Tibial artery (tissue), 4 donors: ENCODE data around the gene APCDD1L.

ENCODE experiments used
- DNase-seq, 2 donors: peaks; one replicate each; pipeline ENCODE4 v3.0.0-alpha.2; 2019
- H3K27ac ChIP-seq, 2 donors: fragments of 200-600 bp; sonication (generic) in 1 of 2; 1 replicate in 1 of 2; 2 replicates in 1 of 2; pipeline ENCODE4 v1.5.1; 2018 to 2019; ENCODE audit warnings: mild to moderate bottlenecking in 1 of 2
- H3K27me3 ChIP-seq, 2 donors: fragments of 200-600 bp; sonication (generic) in 1 of 2; one replicate each; pipeline versions ENCODE4 v1.5.1 to v1.6.0; 2016 to 2019
- H3K36me3 ChIP-seq, 3 donors: fragments of 200-600 bp; sonication (generic) in 2 of 3; one replicate each; pipeline ENCODE4 v1.5.1; 2016 to 2019; ENCODE audit warnings: mild to moderate bottlenecking in 2 of 3
- H3K4me1 ChIP-seq, 4 donors: fragments of 200-600 bp; sonication (generic) in 2 of 4; 1 replicate in 3 of 4; 2 replicates in 1 of 4; pipeline ENCODE4 v1.5.1; 2016 to 2019
- H3K4me3 ChIP-seq, 2 donors: fragments of 200-600 bp; sonication (generic) in 1 of 2; 1 replicate in 1 of 2; 2 replicates in 1 of 2; pipeline ENCODE4 v1.5.1; 2018 to 2019; ENCODE audit warnings: mild to moderate bottlenecking in 2 of 2
- H3K9me3 ChIP-seq, 3 donors: fragments of 200-600 bp; sonication (generic) in 1 of 3; one replicate each; pipeline ENCODE4 v1.5.1; 2016 to 2019
- intact Hi-C: fragments of 100-400 bp; cut with DNase I; formaldehyde crosslinking; loops from one replicate; pipeline ENCODE4 v1.15.0; 2023; ENCODE audit warnings: low total_unique reads
- TF ChIP-seq, protein P1 (sequence below), 2 experiments: fragments of 200-600 bp in 1 of 2; fragments of 450-650 bp in 1 of 2; IDR thresholded peaks; one replicate each; pipeline ENCODE4 v1.5.1; 2017 to 2019; ENCODE audit warnings: antibody characterized with exemption in 2 of 2, mild to moderate bottlenecking in 1 of 2, moderate library complexity in 1 of 2

APCDD1L gene

DNA sequence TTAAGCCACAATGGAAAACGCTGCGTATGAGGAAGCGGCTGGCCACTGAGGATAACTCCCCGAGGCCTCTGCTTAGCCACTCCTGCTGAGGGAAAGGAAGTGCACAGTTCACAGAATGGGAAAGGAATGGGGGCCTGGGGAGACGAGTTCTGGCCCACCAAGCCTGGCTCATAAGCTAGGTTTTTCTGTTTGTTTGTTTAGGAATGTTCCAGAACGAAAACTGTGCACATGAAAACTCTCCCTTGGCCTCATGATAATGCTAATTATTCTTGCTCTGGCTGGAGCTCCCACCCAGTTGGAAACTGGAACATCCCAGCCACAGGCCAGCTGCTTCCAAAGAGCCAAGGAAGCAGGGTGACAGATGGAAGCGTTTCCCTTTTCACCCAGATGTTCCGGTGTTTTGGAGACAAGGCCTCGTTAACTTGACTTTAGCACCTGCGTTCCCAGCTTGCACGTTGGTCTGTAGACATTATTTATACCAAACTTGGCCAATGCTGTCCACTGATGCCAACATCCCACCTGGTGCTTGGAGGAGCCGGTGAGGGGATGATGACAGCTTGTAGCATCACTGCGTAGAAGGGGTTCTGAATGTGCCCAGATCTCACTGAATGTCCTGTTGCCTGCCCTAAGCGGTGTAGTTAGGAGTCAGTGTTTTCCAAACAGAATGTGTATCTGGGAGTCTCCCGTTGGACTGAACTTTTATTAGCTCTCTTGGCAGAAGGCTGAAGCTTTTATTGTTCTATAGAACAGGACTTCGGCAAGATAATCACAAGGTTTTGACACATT lies 34.5 kb downstream of the APCDD1L start:
- H3K4me1 ChIP-seq, result no peaks in the 10 kb centered on the region
- DNase-seq, result no peak
- H3K27ac ChIP-seq, result no peak overlapping the region
- H3K27me3 ChIP-seq, result no peaks in the 10 kb centered on the region
- TF ChIP-seq, protein P1, sequence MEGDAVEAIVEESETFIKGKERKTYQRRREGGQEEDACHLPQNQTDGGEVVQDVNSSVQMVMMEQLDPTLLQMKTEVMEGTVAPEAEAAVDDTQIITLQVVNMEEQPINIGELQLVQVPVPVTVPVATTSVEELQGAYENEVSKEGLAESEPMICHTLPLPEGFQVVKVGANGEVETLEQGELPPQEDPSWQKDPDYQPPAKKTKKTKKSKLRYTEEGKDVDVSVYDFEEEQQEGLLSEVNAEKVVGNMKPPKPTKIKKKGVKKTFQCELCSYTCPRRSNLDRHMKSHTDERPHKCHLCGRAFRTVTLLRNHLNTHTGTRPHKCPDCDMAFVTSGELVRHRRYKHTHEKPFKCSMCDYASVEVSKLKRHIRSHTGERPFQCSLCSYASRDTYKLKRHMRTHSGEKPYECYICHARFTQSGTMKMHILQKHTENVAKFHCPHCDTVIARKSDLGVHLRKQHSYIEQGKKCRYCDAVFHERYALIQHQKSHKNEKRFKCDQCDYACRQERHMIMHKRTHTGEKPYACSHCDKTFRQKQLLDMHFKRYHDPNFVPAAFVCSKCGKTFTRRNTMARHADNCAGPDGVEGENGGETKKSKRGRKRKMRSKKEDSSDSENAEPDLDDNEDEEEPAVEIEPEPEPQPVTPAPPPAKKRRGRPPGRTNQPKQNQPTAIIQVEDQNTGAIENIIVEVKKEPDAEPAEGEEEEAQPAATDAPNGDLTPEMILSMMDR (IDR thresholded peaks at IDR 0.05), result no peak
- no peak overlapping the region for H3K4me3 ChIP-seq
- intact Hi-C loops, result no loop called here
- H3K36me3 ChIP-seq, result no peaks in the 10 kb centered on the region
- H3K9me3 ChIP-seq, result peaks cover 0 to 19% (median 17%) of the 10 kb centered on the region in 3 donors

DNA sequence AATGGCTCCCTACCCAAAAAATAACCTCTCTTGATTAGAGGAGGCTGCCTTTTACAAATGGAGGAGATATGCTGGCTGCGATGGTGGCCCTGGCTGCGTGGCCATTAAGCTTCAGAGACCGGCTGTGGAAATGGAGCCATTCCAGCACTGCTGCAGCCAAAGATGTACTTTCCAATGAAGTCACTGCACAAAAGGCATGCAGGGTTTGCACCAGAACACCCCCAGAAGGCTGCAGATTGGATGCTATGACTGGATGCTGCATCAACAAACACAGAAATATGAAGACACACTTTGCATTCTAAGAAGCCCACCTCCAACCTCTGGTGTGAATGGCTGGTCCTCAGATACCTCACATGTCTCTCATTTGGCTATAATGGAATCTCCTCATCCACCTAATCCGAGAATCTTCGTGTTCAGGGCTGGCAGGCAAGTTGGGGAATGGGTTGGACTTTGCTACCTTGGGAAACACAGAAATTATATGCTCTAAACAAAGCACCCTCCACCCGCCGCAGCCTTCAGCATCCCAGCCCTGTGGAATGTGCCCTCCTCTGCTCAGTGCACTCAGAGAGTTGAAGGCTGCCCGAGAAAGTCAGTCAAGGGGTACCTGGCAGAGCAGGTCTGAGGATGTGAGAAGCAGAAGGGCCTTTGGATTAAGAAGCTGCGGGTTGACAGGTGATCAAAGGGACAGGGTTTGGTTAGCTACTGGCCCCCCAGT lies 35.3 kb downstream of the APCDD1L start:
- peaks cover 0 to 13% (median 11%) of the 10 kb centered on the region in 3 donors for H3K9me3 ChIP-seq
- no peak overlapping the region for H3K4me3 ChIP-seq
- intact Hi-C loops, result no loop called here
- H3K36me3 ChIP-seq, result no peaks in the 10 kb centered on the region
- H3K4me1 ChIP-seq, result no peaks in the 10 kb centered on the region
- DNase-seq, result no peak
- TF ChIP-seq, protein P1 (IDR thresholded peaks at IDR 0.05), result no peak
- no peak overlapping the region for H3K27ac ChIP-seq
- no peaks in the 10 kb centered on the region for H3K27me3 ChIP-seq

DNA sequence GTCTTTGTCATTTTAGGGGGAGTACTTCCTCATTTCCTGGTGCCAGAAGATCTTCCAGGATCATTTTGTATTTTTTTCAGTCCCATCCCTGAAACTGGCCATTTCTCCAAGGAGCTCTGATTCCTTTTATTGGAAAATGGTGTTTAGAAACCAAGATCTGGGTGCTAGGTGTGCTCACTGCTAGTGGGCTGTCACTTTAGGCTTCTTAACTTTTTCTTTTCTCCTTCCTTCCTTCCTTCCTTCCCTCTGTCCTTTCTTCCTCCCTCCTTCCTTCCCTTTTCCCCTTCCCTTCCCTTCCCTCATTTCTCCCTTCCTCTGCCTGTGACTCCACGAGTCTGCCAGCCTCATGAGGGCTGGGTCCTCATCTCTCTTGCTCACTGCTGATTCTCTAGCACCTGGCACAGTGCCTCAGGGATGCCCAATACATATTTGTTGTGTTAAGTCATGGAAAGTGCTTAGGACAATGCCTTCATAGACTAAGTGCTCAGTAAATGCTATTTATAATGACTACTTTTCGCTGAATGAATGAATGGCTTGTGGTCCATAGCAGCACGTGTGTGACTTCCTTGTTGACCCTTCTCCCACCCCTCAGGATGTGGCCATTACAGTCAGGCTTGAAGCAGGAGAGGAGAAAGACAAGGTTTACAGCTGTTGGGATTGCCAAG lies 36.9 kb downstream of the APCDD1L start:
- Histone ChIP-seq H3K27me3 (no peaks in the 10 kb centered on the region), H3K4me1 (no peaks in the 10 kb centered on the region), H3K4me3 (no peak overlapping the region), H3K36me3 (no peaks in the 10 kb centered on the region), H3K9me3 (peaks cover 0 to 13% (median 11%) of the 10 kb centered on the region in 3 donors), H3K27ac (no peak overlapping the region)
- TF ChIP-seq, protein P1 (IDR thresholded peaks at IDR 0.05), result no peak
- DNase-seq, result no peak
- intact Hi-C loops, result no loop called here

DNA sequence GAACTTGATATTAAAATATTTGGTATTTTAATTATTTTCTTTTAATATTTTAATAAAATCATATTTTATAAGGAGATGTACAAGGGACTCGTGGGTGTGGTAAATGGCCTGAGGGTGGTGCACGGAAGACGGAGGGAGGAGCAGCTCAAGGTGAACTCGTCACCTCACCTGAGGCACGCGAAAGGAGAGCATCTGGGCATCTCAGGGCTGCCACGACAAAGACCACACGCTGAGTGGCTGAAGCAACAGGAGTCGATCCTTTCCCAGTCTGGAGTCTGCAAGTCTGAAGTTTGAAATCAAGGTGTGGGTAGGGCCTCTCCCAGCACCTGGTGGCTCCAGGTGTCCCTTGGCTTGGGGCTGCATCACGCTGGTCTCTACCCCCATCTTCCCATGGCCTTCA lies 39.7 kb downstream of the APCDD1L start:
- Histone ChIP-seq H3K36me3 (no peaks in the 10 kb centered on the region), H3K9me3 (peaks cover 0 to 13% (median 11%) of the 10 kb centered on the region in 3 donors), H3K27ac (no peak overlapping the region), H3K4me3 (no peak overlapping the region), H3K4me1 (no peaks in the 10 kb centered on the region), H3K27me3 (no peaks in the 10 kb centered on the region)
- intact Hi-C loops, result no loop called here
- no peak for DNase-seq
- TF ChIP-seq, protein P1 (IDR thresholded peaks at IDR 0.05), result no peak

DNA sequence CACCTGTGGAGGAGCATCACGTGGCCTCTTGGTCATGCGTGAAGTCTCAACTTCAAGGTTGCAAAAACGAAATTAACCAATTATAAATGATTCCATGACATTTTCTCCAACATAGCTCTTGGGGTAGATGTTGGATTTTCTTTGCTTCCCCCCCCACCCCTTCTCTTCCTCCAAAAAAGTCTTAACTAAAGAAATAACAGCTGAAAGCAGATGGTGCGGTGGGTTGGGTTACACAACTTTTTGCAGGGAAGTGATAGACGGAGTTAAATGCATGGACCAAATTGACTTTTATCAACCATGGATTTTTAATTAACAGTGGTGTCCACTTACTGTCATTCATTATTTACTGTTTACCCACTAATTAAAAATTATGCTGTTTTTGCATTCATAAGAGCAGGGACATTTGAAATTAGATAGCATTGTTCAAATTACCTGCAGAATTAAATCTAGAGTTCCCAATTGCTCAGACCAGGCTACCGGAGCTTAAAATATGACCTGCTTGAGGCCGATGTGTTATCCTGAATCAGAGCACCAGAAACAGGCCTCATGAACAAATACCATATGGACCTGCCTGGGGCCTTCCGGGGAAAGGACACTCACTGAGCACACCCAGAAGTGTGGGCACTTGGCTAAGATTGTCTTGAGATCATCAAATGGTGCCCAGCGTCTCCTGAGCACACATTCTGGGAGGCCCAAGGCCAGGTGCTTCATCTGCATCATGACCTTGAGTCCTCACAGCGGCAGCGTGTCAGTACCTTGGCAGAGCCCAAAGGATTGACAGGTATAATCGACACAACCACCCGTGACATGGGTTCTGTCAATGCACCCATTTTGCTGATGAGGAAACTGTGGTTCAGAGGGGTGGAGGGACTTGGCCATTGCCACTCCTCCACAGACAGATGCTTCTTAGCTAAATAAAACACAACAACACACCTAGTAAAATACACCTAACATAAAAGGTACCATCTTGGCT lies 41.5 kb downstream of the APCDD1L start:
- no peak overlapping the region for H3K27ac ChIP-seq
- TF ChIP-seq, protein P1 (IDR thresholded peaks at IDR 0.05), result no peak
- no peak overlapping the region for H3K4me3 ChIP-seq
- DNase-seq, result no peak
- no peaks in the 10 kb centered on the region for H3K27me3 ChIP-seq
- no peaks in the 10 kb centered on the region for H3K36me3 ChIP-seq
- intact Hi-C loops, result no loop called here
- H3K4me1 ChIP-seq, result no peaks in the 10 kb centered on the region
- peaks cover 0 to 9% (median 7%) of the 10 kb centered on the region in 3 donors for H3K9me3 ChIP-seq
